Measurements from ENCODE around the gene RAB22A. TPM values are rescaled to one million over a fixed set of nuclear protein-coding genes. Genes with fewer than 3 reads are reported as not detected.

Gene RAB22A
- total RNA-seq, 2 donors from 2014 or later: 16.9 to 20.4 TPM

- Histone ChIP-seq H3K4me1 (replicated peaks) (no peaks in the 10 kb centered on the region), H3K27ac (no peak overlapping the region), H3K36me3 (no peaks in the 10 kb centered on the region), H3K9me3 (no peaks in the 10 kb centered on the region), H3K4me3 (no peak overlapping the region), H3K27me3 (replicated peaks; ENCODE audit: insufficient read depth) (no peaks in the 10 kb centered on the region)
- intact Hi-C loops (cut with DNase I): no loop called here
- TF ChIP-seq POLR2A (IDR thresholded peaks at IDR 0.05): no peak
- no peak for TF ChIP-seq POLR2AphosphoS5 (IDR thresholded peaks at IDR 0.05)
- no peak for TF ChIP-seq CTCF (IDR thresholded peaks at IDR 0.05)
- DNase-seq (ENCODE audit: low spot score): no peak
- WGBS: 96% methylated on average over 6 of the region's 6 CpGs
Observed at GRCh38 chr20:58339741-58340140, 30.2 kb downstream of the RAB22A start.

- Histone ChIP-seq H3K36me3 (no peaks in the 10 kb centered on the region), H3K4me1 (replicated peaks) (no peaks in the 10 kb centered on the region), H3K27me3 (replicated peaks; ENCODE audit: insufficient read depth) (no peaks in the 10 kb centered on the region), H3K9me3 (no peaks in the 10 kb centered on the region), H3K27ac (no peak overlapping the region), H3K4me3 (no peak overlapping the region)
- DNase-seq (ENCODE audit: low spot score): no peak
- intact Hi-C loops (cut with DNase I): no loop called here
- TF ChIP-seq POLR2AphosphoS5 (IDR thresholded peaks at IDR 0.05) (no peak), CTCF (IDR thresholded peaks at IDR 0.05) (no peak), POLR2A (IDR thresholded peaks at IDR 0.05) (no peak)
- WGBS: 98% methylated on average over 4 of the region's 4 CpGs
Observed at GRCh38 chr20:58340151-58340550, 30.6 kb downstream of the RAB22A start.

GRCh38 chr20:58340853-58341252, 31.3 kb downstream of the RAB22A start:
- no peak overlapping the region for H3K27ac ChIP-seq
- peaks cover 2 to 5% of the 10 kb centered on the region in 2 donors for H3K36me3 ChIP-seq
- H3K9me3 ChIP-seq: no peaks in the 10 kb centered on the region
- no peaks in the 10 kb centered on the region for H3K27me3 ChIP-seq (replicated peaks; ENCODE audit: insufficient read depth)
- intact Hi-C loops (cut with DNase I): no loop called here
- WGBS: 87% methylated on average over 2 of the region's 2 CpGs
- no peak overlapping the region for H3K4me3 ChIP-seq
- no peak for DNase-seq (ENCODE audit: low spot score)
- no peak for TF ChIP-seq POLR2A (IDR thresholded peaks at IDR 0.05)
- H3K4me1 ChIP-seq (replicated peaks): no peaks in the 10 kb centered on the region

GRCh38 chr20:58342104-58342945, 32.8 kb downstream of the RAB22A start:
- H3K27me3 ChIP-seq (replicated peaks; ENCODE audit: insufficient read depth): no peaks in the 10 kb centered on the region
- no peaks in the 10 kb centered on the region for H3K9me3 ChIP-seq
- intact Hi-C loops (cut with DNase I): no loop called here
- H3K4me3 ChIP-seq: no peak overlapping the region
- no peak overlapping the region for H3K27ac ChIP-seq
- H3K4me1 ChIP-seq (replicated peaks): no peaks in the 10 kb centered on the region
- WGBS: 94% methylated on average over 3 of the region's 3 CpGs
- TF ChIP-seq POLR2AphosphoS5 (IDR thresholded peaks at IDR 0.05): no peak
- no peak for TF ChIP-seq POLR2A (IDR thresholded peaks at IDR 0.05)
- TF ChIP-seq CTCF (IDR thresholded peaks at IDR 0.05): no peak
- peaks cover 4 to 5% of the 10 kb centered on the region in 2 donors for H3K36me3 ChIP-seq
- DNase-seq (ENCODE audit: low spot score): no peak

GRCh38 chr20:58344741-58345140, 35.2 kb downstream of the RAB22A start:
- H3K27me3 ChIP-seq (replicated peaks; ENCODE audit: insufficient read depth): no peaks in the 10 kb centered on the region
- no peak overlapping the region for H3K27ac ChIP-seq
- WGBS: 93% methylated on average over 4 of the region's 4 CpGs
- H3K4me1 ChIP-seq (replicated peaks): no peaks in the 10 kb centered on the region
- no peak for DNase-seq (ENCODE audit: low spot score)
- no peak overlapping the region for H3K4me3 ChIP-seq
- no peak for TF ChIP-seq POLR2A (IDR thresholded peaks at IDR 0.05)
- TF ChIP-seq CTCF (IDR thresholded peaks at IDR 0.05): no peak
- no peak for TF ChIP-seq POLR2AphosphoS5 (IDR thresholded peaks at IDR 0.05)
- H3K36me3 ChIP-seq: peaks cover 4 to 5% of the 10 kb centered on the region in 2 donors
- no peaks in the 10 kb centered on the region for H3K9me3 ChIP-seq
- intact Hi-C loops (cut with DNase I): no loop called here
